Ramos (cell line): ENCODE results near the gene MYO5A.
"Not testable (repeated sequence)": the region's sequence is repeated elsewhere in the genome, so short reads cannot be mapped to it uniquely, and the experiment has no call there.

Experiments
- in situ Hi-C: fragments of 300-500 bp; cut with MboI; formaldehyde crosslinking; loops from one replicate; pipeline ENCODE4 v1.14.3; 2022; ENCODE audit warnings: low sequenced_read_pairs; ENCODE audit not compliant: unreplicated experiment

MYO5A gene

DNA sequence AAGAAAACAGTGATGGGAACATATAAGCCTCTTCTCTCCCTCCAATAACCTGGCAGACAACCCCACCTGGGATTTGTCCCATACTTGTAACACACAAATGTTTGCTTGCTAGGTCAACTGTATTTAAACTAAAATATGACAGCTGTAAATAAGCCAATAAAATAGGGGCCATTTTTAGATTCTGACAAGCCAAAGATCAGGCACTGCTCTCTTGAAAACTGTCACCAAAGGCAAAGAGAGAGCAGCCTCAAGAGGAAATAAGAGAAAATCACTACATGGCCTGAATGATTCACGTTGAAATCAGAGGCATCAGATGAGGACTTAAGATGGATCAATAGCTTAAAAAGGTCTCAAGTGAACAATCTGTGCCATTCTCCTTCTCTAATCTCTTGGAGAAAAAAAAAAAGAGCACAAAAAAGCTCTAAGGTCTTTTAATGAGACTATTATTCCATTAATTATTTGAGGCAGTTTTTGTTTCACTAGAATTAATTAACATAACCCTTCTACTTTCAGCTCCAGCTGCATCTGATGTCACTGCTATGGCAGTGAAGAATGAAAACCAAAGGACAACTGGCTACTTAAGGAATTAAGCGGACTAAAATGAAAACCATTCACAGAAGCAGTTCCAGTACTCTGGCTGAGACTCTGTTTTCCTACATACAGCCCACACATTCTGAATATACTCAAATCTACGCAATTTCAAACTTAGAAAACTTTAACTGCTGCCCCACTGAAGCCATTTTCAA is 19.0 kb downstream of the MYO5A start:
- in situ Hi-C loops: no loop called here

DNA sequence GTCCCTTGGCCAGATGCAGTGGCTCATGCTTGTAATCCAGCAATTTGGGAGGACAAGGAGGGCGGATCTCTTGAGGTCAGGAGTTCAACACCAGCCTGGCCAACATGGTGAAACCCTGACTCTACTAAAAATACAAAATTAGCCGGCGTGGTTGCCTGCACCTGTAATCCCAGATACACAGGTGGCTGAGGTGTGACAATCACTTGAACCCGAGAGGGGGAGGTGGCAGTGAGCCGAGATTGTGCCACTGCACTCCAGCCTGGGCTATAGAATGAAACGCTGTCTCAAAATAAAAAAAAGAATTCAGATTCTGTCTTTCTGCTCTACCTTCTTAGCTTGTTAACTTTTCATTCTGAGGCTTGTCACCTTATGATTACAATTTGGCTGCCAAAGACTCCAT is 22.1 kb downstream of the MYO5A start:
- in situ Hi-C loops: no loop called here

DNA sequence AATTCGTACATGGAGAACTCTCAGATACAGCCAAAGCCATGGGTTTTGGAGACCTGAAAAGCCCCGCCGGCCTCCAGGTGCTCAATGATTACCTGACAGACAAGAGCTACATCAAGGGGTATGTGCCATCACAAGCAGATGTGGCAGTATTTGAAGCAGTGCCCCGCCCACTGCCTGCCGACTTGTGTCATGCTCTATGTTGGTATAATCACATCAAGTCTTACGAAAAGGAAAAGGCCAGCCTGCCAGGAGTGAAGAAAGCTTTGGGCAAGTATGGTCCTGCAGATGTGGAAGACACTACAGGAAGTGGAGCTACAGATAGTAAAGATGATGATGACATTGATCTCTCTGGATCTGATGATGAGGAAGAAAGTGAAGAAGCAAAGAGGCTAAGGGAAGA is 23.5 kb downstream of the MYO5A start:
- in situ Hi-C loops: no loop called here

DNA sequence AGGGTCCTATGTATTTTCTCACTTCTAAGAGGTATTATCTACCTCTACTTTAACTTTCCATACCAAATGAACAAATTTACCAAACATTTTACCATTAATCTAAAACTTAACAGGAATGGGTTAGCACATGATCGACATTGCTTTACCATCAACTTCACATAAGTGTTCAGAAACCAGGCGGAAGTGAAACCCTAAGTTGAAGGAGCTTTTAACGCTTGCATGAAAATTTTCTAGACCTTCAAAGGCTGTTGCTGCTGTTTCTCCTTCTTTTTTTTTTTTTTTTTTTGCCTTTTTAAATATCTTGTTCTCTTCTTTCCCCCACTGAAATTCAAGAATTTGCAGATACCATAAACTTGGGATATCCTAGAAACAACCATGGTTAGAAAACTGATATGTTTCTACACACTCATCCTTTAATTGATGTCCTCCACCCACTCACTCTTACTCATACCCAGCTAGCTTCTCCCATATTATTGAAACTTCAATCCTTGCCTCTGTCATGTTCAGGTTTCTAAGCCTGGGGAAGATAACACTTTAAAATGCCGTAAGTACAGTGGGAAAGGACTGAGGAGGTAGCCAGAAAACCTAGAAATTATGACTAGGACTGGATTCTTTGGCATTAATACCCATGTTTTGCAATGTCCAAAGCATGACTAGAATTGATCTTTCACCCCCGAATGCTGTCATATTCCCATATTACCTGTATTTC is 24.7 kb downstream of the MYO5A start:
- in situ Hi-C loops: no loop called here

DNA sequence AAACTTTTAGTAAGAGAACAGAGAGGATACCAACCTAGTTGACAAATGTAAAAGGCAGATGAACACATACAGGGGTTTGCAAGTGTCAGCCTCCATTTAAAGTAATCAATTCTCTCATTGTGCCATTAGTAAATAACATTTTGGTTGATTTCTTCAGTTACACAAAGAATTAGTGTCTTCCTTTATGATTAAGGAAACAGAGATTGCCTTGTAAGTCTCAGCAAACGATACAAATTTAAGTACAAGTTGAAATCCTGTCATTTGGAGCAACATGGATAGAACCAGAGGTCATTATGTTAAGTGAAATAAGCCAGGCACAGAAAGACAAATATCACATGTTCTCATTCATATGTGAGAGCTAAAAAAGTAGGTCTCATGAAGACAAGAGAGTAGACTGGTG is 26.1 kb downstream of the MYO5A start:
- in situ Hi-C loops: no loop called here

DNA sequence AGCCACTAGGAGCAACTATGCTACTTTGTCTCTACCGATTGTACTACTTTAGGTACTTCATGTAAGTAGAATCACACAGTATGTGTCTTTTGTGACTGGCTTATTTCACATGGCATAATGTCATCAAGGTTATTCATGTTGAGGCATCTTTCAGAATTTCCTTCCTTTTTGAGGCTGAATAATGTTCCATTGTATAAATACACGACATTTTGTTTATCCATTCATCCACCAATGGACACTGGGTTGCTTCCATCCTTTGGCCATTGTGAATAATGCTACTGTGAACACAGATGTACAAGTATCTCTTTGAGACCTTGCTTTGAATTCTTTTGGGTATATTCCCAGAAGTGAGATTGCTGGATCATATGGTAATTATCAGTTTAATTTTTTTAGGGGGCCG is 29.2 kb downstream of the MYO5A start:
- in situ Hi-C loops: no loop called here

DNA sequence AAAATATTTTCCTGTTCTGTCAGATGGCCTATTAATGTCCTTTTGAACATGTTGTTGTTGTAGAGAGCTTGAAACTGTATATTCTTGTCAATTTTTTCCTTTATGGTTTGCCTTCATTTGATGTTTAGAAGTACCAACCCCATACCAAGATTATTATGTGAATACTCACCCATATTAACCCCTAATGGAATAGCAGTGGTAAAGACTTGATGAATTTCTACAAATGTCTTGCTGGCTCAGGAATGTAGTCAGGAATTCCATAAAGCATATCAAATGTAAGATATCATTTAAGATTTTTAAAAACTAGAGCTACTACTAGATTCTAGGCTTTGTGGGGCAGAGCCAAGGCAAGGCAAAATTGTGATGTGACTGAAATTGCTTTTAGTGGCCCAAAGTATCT is 30.0 kb downstream of the MYO5A start:
- in situ Hi-C loops: no loop called here

DNA sequence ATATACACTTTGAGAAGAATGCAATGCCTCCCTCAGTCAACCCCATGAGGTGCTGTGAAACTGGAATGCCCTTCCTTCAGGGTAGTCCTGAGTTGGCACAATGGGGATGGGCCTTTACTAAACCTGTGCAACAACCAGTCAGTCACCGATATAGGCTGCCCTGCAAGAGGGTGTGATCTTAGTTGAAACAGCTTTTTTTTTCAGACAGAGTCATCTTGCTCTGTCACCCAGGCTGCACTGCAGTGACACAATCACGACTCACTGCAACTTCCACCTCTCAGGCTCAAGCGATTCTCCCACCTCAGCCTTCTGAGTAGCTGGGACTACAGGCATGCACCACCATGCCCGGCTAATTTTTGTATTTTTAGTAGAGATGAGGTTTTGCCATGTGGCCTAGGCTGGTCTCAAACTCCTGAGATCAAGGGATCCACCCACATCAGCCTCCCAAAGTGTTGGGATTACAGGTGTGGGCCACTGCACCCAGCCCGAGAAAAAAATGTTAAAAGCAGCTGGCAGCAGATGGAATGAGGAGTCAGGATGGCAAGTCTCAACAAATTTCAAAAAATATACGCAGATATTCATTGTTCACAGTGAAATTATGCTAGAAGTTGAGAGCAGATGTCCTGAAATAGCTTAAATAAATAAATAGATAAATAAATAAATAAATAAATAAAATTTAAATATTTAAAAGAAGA is 31.8 kb downstream of the MYO5A start:
- in situ Hi-C loops: no loop called here

DNA sequence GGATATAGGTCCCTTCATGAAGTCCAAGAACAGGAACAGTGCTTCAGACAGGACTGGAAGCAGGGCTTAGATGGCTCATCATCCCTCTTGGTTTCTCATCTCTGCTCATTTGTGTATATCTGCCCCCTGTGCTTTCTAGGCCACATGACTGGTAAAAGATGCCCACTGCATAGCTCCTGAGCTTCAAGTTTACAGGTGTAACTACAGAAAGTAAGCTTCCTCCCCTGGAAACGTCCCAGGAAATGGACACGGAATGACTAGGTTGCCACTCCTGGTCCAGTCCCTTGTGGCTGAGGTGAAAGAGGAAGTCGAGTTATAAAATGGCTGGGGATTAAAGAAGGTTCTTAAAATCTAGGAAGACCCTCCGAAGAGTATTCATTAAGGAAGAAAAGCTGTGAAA is 32.5 kb downstream of the MYO5A start:
- in situ Hi-C loops: no loop called here

DNA sequence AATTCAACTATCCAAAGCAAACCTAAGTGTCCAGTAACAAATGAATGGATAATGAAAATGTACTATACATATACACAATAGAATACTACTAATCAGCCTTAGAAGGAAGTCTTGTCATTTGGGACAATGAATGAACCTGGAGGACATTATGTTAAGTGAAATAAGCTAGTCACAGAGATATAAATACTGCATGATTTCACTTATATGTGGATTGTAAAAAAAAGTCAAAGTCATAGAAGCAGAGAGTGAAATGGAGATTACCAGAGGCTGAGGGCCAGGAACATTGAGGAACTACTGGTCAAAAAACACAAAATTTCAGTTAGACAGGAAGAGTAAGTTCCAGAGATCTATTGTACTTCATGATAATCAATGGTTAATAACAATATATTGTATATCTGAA is 33.6 kb downstream of the MYO5A start:
- in situ Hi-C loops: no loop called here

DNA sequence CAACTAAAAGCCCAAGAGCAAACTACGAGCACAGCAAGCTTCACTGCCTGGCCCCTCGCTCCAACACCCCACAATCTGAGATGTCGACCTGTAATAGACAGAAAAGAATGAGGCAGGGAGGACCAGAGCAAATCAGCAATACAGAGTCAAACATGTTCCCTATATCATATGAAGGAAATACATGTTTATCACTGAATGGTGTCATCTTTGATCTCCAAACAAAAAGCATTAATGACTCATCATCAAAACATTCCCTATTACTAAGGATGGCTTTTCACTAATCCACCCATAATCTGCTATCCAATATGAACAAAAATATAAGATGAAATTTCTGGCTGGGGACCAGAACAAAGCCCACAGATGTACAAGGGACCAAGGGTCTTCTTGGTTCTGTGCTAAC is 34.7 kb downstream of the MYO5A start:
- in situ Hi-C loops: no loop called here

DNA sequence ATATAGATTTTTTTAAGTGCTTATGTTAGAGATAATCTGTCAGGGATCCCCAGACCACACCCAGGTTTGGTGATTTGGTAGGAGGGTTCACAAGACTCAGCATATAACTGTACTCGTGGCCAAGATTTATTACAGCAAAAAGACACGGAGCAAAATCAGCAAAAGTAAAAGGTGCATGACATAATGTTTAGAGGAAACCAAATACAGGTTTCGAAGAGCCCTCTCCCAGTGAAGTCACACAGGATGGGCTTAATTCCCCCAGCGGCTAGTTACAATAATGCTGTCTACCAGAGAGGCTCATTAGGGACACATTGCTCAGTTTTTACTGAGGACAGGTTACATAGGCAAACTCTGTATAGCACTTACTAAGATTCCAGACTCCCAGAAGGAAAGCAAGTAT is 36.5 kb downstream of the MYO5A start:
- in situ Hi-C loops: no loop called here

DNA sequence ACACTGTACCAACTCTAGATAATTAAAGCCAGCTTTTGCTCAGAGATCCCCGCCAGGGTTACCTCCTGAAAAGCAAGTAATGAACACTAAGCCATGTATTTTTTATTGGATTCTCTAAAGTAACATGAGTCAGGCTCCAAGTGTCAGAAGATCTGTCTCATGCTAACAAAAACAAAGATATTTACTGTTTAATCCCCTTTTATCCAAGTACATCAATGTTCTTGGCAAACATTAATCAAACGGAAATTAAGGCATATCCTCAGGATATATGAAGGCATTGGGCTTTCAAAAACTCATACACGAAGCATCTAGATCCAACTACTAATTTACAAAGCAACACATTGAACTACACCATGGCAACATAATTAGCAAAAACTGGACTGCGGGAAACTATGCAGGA is 37.2 kb downstream of the MYO5A start:
- in situ Hi-C loops: no loop called here

DNA sequence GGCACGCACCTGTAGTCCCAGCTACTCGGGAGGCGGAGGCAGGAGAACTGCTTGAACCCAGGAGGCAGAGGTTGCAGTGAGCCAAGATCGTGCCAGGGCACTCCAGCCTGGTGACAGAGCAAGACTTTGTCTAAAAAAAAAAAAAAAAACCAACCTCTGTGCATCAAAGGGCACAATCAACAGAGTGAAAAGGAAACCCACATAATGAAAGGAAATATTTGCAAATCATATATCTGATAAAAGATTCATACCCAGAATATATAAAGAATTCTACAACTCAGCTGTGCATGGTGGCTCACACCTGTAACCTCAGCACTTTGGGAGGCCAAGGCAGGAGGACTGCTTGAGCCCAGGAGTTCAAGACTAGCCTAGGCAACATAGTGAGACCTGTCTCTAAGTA is 39.2 kb downstream of the MYO5A start:
- in situ Hi-C loops: not testable (repeated sequence)

DNA sequence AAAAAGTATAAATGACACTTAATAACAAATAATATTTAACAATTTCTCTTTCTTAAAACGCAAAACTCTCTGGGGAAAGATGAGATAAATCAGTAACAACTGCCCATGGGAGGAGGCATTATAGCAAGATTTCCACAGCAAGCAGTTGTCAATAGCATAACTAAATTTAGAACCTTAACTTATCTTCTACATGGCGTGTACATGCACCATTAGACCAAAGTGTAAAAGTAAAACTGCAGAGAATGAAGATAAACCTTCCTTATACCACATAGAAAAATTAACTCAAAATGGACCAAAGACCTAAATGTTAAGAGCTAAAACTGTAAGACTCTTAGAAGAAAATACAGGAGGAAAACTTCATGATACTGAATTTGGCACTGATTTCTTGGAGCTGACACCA is 39.9 kb downstream of the MYO5A start:
- in situ Hi-C loops: no loop called here

DNA sequence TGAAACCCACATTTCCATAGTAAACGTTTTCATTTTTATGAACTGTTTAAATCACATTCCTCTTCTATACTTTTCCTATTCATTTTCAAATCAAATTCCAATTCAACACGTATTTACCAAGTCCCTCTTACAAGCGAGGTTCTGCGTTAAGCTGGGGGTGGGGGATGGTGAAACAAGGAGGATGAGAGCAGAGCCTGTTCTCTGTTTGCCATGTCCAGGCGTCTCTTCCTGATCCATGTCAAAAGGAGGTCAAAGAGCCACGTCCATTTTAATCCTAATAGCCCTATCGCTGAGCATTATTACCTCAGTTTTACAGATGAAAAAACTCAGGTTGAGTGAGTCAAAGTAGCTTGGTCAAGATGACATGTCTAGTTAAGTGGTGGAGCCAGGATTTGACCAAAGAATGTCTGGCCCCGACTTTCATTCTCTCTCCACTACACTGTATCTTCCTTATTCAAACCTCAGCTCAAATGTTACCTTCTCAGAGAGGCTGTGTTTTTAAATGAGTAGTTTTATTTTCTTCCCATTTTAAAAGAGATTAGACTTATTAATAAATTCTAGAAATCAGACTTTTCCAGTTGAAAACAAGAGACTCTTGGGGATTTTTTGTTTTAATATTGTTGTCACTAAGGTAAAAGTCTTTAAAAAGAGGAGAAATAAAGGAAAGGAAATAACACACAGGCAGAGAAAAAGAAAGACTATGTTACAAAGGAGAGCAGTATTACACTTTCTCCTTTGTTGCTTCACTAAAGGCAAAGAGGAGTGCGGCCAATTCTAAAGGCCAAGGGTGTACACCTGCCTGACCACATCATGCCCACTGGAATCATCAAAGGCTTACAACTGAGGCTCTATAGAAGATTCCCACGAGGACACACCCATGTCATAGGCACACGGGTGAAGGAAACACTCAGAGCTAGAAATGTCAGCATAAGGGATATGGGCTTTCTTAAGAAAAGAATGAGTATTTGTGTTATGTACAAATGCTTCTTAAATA is 42.4 kb downstream of the MYO5A start:
- in situ Hi-C loops: no loop called here

DNA sequence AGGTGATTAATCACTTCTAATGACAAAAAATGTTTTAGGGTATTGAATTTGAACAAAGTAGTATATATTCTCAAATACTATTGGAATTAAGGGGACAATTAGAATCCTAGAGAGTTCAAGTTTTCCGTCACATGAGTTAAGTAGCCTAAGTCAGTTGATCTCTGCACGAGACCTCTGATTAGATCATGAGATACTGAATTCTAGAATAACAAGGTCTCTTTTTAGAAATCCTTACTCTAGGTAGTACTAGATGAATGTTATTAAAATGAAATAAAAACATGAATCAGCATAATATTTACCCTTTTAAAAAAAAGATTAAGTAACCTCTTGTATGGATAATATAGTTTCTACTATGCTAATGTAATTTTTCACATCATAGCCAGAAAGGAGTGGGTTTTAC is 43.4 kb downstream of the MYO5A start:
- in situ Hi-C loops: no loop called here

DNA sequence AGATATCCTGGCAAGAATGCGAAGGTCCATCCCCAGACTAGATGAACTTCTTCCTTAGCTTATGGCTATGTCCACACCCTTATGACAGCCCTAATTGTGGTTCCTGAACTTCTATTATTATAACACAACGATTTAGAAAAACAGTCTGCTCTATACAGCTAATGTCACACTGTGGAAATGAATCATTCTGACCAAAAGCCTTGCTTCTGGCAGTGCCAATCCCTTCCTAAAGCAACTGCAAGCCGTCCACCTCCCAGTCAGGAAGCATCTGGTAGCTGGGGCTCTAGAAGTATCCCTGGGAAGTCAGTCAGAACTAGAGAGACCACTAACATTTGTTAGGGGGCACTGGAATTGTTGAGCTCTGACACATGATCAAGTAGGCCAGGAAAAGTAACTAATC is 45.0 kb downstream of the MYO5A start:
- in situ Hi-C loops: no loop called here

DNA sequence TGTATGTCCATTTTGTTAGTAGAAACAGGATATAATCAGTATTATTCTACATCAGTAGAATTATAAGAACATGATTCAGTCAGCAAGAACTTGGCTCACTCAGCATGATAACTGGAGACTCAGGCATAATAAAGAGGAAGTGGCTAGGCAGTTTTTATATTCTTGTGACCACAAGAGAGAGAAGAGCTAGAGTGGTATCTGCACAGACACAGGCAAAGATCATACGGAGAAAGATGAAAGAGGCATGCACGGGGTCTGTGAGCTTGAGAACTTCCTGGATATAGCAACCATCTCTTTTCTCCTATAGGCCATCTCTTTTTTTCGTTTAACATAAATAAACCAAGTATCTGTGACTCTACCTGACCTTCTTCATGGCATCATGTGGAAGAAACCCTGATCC is 46.8 kb downstream of the MYO5A start:
- in situ Hi-C loops: no loop called here

DNA sequence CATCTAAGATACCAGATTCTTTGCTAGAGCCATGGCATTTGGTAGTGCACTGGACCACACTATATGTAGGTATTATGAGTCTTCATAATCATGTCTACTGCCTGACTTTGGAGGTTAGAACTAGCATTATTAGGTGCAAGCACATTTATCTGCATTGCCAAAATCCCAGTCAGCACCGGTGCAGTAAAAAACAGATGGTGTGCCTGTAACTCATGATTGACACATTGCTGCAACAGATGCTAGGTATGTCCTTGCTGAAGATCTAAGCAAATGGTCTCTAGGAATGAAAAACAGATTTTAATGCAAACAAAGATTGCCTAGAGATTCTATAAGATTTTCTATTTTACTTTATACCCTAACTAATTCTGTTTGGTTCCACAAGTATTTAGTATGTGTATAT is 47.7 kb downstream of the MYO5A start:
- in situ Hi-C loops: no loop called here
